Left renal cortex interstitium (tissue), 4 donors: ENCODE data around the gene SERINC1. TPM values are rescaled to one million over a fixed set of nuclear protein-coding genes. Genes with fewer than 3 reads are reported as not detected.

Experiments
- DNase-seq, 4 donors: peaks; one replicate each; pipeline ENCODE4 v3.0.0-alpha.2; 2013; ENCODE audit warnings: low read depth in 4 of 4, low spot score in 2 of 4, missing footprints in 1 of 4
- polyA plus RNA-seq, 4 donors: library from polyadenylated mRNA; unstranded; fragments of 120-200 nt; gene quantifications; one replicate each; pipeline ENCODE4 v1.2.1, GENCODE V29; 2013; ENCODE audit not compliant: insufficient read length in 4 of 4

SERINC1 gene
- polyA plus RNA-seq, 4 donors: 162 to 259 (median 228) TPM

DNA sequence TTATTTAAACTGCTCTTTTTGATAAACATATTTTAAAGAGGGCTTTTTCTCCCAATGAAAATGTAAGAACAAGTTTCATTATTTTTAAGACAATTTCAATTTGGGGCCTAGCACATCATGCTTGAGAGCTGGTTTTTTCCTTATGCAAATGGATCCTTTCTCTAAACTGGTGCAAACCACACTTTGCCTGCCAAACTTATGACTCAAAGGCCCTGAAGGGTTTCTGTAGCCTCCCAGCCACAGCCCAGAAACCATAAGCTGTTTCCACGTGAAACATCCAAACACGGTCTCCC lies 72.6 kb downstream of the SERINC1 start:
- no peak for DNase-seq

GRCh38 chr6:122394016-122394415 lies 77.6 kb downstream of the SERINC1 start:
- DNase-seq: no peak

GRCh38 chr6:122393351-122393896 lies 78.2 kb downstream of the SERINC1 start:
- no peak for DNase-seq

Other genes starting within 250 kb of the SERINC1 start
- gene HSF2, start 72.2 kb downstream of the SERINC1 start, polyA plus RNA-seq: 10 to 100 TPM; 30.1 to 36.4 (median 31.8) TPM
- 1 to 10 TPM; 1.1 to 2.2 (median 1.8) TPM for gene PKIB, start 138.6 kb upstream of the SERINC1 start, polyA plus RNA-seq